ENCODE measurements around the gene FOXN3.

The FOXN3 gene

DNA sequence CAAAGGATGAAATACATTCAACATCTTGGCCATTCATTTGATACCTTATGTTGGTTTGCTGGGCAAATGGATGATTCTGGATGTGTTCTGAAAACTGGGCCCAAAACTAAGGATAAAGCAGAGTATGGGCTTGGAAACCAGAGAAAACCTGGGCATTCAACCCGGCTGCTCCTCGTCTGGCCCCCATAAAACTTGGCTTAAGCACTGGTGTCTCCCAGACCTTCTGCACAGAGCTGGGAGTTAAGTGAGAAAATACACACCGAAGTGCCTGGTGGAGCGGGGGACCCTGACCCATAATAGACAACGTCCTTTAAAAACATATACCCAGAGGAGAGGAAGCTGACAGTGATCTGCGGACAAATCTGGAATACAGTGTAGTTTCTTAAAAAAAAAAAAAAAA lies 112.5 kb downstream of the FOXN3 start:
- no peak overlapping the region for H3K4me3 ChIP-seq (ENCODE audit: low read depth, low read length)
- no peak overlapping the region for H2AFZ ChIP-seq (ENCODE audit: insufficient read depth, low read length, poor library complexity)
- no peaks in the 10 kb centered on the region for H3K27me3 ChIP-seq (ENCODE audit: insufficient read depth, low read length)
- peak overlapping the region; percentile 77 for H2AK5ac ChIP-seq (ENCODE audit: low read length)
- H4K8ac ChIP-seq (ENCODE audit: low read depth, low read length), result peak overlapping the region; percentile 72
- H4K91ac ChIP-seq (ENCODE audit: low read depth, low read length), result peak overlapping the region; percentile 50
- peaks cover 24 to 26% of the 10 kb centered on the region in 2 experiments for H3K4me1 ChIP-seq (ENCODE audit: control insufficient read depth in 1 of 2, insufficient read depth in 2 of 2, low read length in 2 of 2)
- peaks cover 5% of the 10 kb centered on the region in 2 experiments for H3K36me3 ChIP-seq (ENCODE audit: control insufficient read depth in 1 of 2, insufficient read depth in 2 of 2, low read length in 2 of 2)
- H3K79me2 ChIP-seq (ENCODE audit: control insufficient read depth, insufficient read depth, low read length, poor library complexity), result peaks cover 3% of the 10 kb centered on the region
- no peak overlapping the region for H3K9ac ChIP-seq (ENCODE audit: low read length)
- H3K18ac ChIP-seq (ENCODE audit: low read length), result no peak overlapping the region
- DNase-seq, result no peak
- WGBS (ENCODE audit: extremely low coverage, insufficient coverage, insufficient read length), result no CpG with 5 or more reads among the region's 6 CpGs
- H2BK12ac ChIP-seq (ENCODE audit: low read length), result peak overlapping the region; percentile 77
- no peak overlapping the region for H4K12ac ChIP-seq (ENCODE audit: low read depth, low read length)
- H3K9me3 ChIP-seq (ENCODE audit: insufficient read depth, low read depth, low read length), result no peaks in the 10 kb centered on the region
- peak overlapping the region; percentile 80 for H2BK5ac ChIP-seq (ENCODE audit: low read depth, low read length, poor library complexity)
- no peak overlapping the region for H3K23ac ChIP-seq (ENCODE audit: low read length)
- peak overlapping the region; percentile 75 for H3K27ac ChIP-seq (ENCODE audit: low read depth, low read length)
- H2BK120ac ChIP-seq (ENCODE audit: insufficient read depth, low read length, poor library complexity), result peak overlapping the region; percentile 75
- peaks cover 11% of the 10 kb centered on the region for H3K79me1 ChIP-seq (ENCODE audit: low read length)
- H3K4me2 ChIP-seq (ENCODE audit: low read length), result no peak overlapping the region
- peak overlapping the region; percentile 36 for H3K14ac ChIP-seq (ENCODE audit: low read length)
- H3K4ac ChIP-seq (ENCODE audit: low read depth, low read length), result no peak overlapping the region

GRCh38 chr14:89303456-89304435 lies 113.3 kb downstream of the FOXN3 start:
- H3K14ac ChIP-seq (ENCODE audit: low read length), result no peak overlapping the region
- H2AFZ ChIP-seq (ENCODE audit: insufficient read depth, low read length, poor library complexity), result no peak overlapping the region
- peak overlapping the region; percentile 36 for H3K27ac ChIP-seq (ENCODE audit: low read depth, low read length)
- H3K4me3 ChIP-seq (ENCODE audit: low read depth, low read length), result no peak overlapping the region
- H3K4me2 ChIP-seq (ENCODE audit: low read length), result peak overlapping the region; percentile 52
- no peak overlapping the region for H2BK5ac ChIP-seq (ENCODE audit: low read depth, low read length, poor library complexity)
- peaks cover 5% of the 10 kb centered on the region in 2 experiments for H3K36me3 ChIP-seq (ENCODE audit: control insufficient read depth in 1 of 2, insufficient read depth in 2 of 2, low read length in 2 of 2)
- H2BK120ac ChIP-seq (ENCODE audit: insufficient read depth, low read length, poor library complexity), result no peak overlapping the region
- no peaks in the 10 kb centered on the region for H3K9me3 ChIP-seq (ENCODE audit: insufficient read depth, low read depth, low read length)
- H3K79me2 ChIP-seq (ENCODE audit: control insufficient read depth, insufficient read depth, low read length, poor library complexity), result peaks cover 3% of the 10 kb centered on the region
- no peaks in the 10 kb centered on the region for H3K27me3 ChIP-seq (ENCODE audit: insufficient read depth, low read length)
- WGBS (ENCODE audit: extremely low coverage, insufficient coverage, insufficient read length), result no CpG with 5 or more reads among the region's 14 CpGs
- no peak overlapping the region for H3K23ac ChIP-seq (ENCODE audit: low read length)
- no peak overlapping the region for H3K4ac ChIP-seq (ENCODE audit: low read depth, low read length)
- H2BK12ac ChIP-seq (ENCODE audit: low read length), result no peak overlapping the region
- H4K91ac ChIP-seq (ENCODE audit: low read depth, low read length), result no peak overlapping the region
- no peak overlapping the region for H3K18ac ChIP-seq (ENCODE audit: low read length)
- no peak overlapping the region for H4K8ac ChIP-seq (ENCODE audit: low read depth, low read length)
- H2AK5ac ChIP-seq (ENCODE audit: low read length), result no peak overlapping the region
- H3K79me1 ChIP-seq (ENCODE audit: low read length), result peaks cover 11% of the 10 kb centered on the region
- peak; percentile 34 to 52 for DNase-seq
- H4K12ac ChIP-seq (ENCODE audit: low read depth, low read length), result no peak overlapping the region
- peaks cover 22 to 26% of the 10 kb centered on the region in 2 experiments for H3K4me1 ChIP-seq (ENCODE audit: control insufficient read depth in 1 of 2, insufficient read depth in 2 of 2, low read length in 2 of 2)
- no peak overlapping the region for H3K9ac ChIP-seq (ENCODE audit: low read length)

GRCh38 chr14:89302396-89302950 lies 114.6 kb downstream of the FOXN3 start:
- Histone ChIP-seq H3K4me1 (ENCODE audit: control insufficient read depth in 1 of 2, insufficient read depth in 2 of 2, low read length in 2 of 2) (peaks cover 19 to 21% of the 10 kb centered on the region in 2 experiments), H3K14ac (ENCODE audit: low read length) (no peak overlapping the region), H3K27ac (ENCODE audit: low read depth, low read length) (no peak overlapping the region), H2AK5ac (ENCODE audit: low read length) (no peak overlapping the region), H3K36me3 (ENCODE audit: control insufficient read depth in 1 of 2, insufficient read depth in 2 of 2, low read length in 2 of 2) (peaks cover 3 to 5% of the 10 kb centered on the region in 2 experiments), H3K4ac (ENCODE audit: low read depth, low read length) (no peak overlapping the region), H2BK5ac (ENCODE audit: low read depth, low read length, poor library complexity) (peak overlapping the region; percentile 34), H2BK12ac (ENCODE audit: low read length) (no peak overlapping the region), H4K8ac (ENCODE audit: low read depth, low read length) (no peak overlapping the region), H4K12ac (ENCODE audit: low read depth, low read length) (no peak overlapping the region), H4K91ac (ENCODE audit: low read depth, low read length) (no peak overlapping the region), H3K18ac (ENCODE audit: low read length) (peak overlapping the region; percentile 72), H3K9ac (ENCODE audit: low read length) (no peak overlapping the region), H3K9me3 (ENCODE audit: insufficient read depth, low read depth, low read length) (no peaks in the 10 kb centered on the region), H2AFZ (ENCODE audit: insufficient read depth, low read length, poor library complexity) (no peak overlapping the region), H3K4me2 (ENCODE audit: low read length) (no peak overlapping the region), H3K79me1 (ENCODE audit: low read length) (peaks cover 11% of the 10 kb centered on the region), H2BK120ac (ENCODE audit: insufficient read depth, low read length, poor library complexity) (peak overlapping the region; percentile 2), H3K23ac (ENCODE audit: low read length) (no peak overlapping the region), H3K4me3 (ENCODE audit: low read depth, low read length) (no peak overlapping the region), H3K79me2 (ENCODE audit: control insufficient read depth, insufficient read depth, low read length, poor library complexity) (peaks cover 3% of the 10 kb centered on the region), H3K27me3 (ENCODE audit: insufficient read depth, low read length) (no peaks in the 10 kb centered on the region)
- no peak for DNase-seq
- WGBS (ENCODE audit: extremely low coverage, insufficient coverage, insufficient read length), result no CpG with 5 or more reads among the region's 7 CpGs

DNA sequence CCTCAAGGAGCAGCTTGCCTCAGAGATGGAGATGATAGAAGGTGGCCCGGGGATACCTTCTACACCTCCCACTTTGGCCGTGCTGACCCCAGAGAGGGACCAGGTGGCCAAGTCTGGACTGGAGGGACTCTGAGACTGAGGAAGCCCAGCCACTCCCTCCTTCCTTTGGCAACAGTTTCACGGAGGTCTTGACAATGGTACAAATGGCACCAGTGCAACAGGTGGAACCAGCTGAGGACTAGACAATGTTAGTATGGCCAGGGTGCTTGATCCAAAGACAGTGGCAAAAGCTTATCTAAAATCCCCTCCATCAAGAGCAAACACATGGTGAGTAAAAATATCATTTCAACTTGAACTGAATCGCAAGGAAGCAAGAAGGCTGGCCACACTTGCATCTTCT lies 117.4 kb downstream of the FOXN3 start:
- no peaks in the 10 kb centered on the region for H3K9me3 ChIP-seq (ENCODE audit: insufficient read depth, low read depth, low read length)
- H4K91ac ChIP-seq (ENCODE audit: low read depth, low read length), result no peak overlapping the region
- H3K27me3 ChIP-seq (ENCODE audit: insufficient read depth, low read length), result no peaks in the 10 kb centered on the region
- H3K4me3 ChIP-seq (ENCODE audit: low read depth, low read length), result no peak overlapping the region
- no CpG with 5 or more reads among the region's 4 CpGs for WGBS (ENCODE audit: extremely low coverage, insufficient coverage, insufficient read length)
- H2BK12ac ChIP-seq (ENCODE audit: low read length), result no peak overlapping the region
- no peak for DNase-seq
- H3K18ac ChIP-seq (ENCODE audit: low read length), result no peak overlapping the region
- no peak overlapping the region for H3K14ac ChIP-seq (ENCODE audit: low read length)
- no peak overlapping the region for H4K8ac ChIP-seq (ENCODE audit: low read depth, low read length)
- H2AK5ac ChIP-seq (ENCODE audit: low read length), result no peak overlapping the region
- H3K4me2 ChIP-seq (ENCODE audit: low read length), result no peak overlapping the region
- H3K36me3 ChIP-seq (ENCODE audit: control insufficient read depth in 1 of 2, insufficient read depth in 2 of 2, low read length in 2 of 2), result peaks cover 3 to 5% of the 10 kb centered on the region in 2 experiments
- no peak overlapping the region for H3K9ac ChIP-seq (ENCODE audit: low read length)
- H3K79me2 ChIP-seq (ENCODE audit: control insufficient read depth, insufficient read depth, low read length, poor library complexity), result peaks cover 1% of the 10 kb centered on the region
- no peak overlapping the region for H2BK120ac ChIP-seq (ENCODE audit: insufficient read depth, low read length, poor library complexity)
- H2AFZ ChIP-seq (ENCODE audit: insufficient read depth, low read length, poor library complexity), result no peak overlapping the region
- H3K4me1 ChIP-seq (ENCODE audit: control insufficient read depth in 1 of 2, insufficient read depth in 2 of 2, low read length in 2 of 2), result peaks cover 15 to 18% of the 10 kb centered on the region in 2 experiments
- no peak overlapping the region for H3K27ac ChIP-seq (ENCODE audit: low read depth, low read length)
- no peak overlapping the region for H4K12ac ChIP-seq (ENCODE audit: low read depth, low read length)
- no peak overlapping the region for H2BK5ac ChIP-seq (ENCODE audit: low read depth, low read length, poor library complexity)
- peaks cover 9% of the 10 kb centered on the region for H3K79me1 ChIP-seq (ENCODE audit: low read length)
- H3K4ac ChIP-seq (ENCODE audit: low read depth, low read length), result no peak overlapping the region
- no peak overlapping the region for H3K23ac ChIP-seq (ENCODE audit: low read length)
